ENCODE results near the gene BMPR1B.
"Not testable (repeated sequence)": the region's sequence is repeated elsewhere in the genome, so short reads cannot be mapped to it uniquely, and the experiment has no call there.

The BMPR1B gene

DNA sequence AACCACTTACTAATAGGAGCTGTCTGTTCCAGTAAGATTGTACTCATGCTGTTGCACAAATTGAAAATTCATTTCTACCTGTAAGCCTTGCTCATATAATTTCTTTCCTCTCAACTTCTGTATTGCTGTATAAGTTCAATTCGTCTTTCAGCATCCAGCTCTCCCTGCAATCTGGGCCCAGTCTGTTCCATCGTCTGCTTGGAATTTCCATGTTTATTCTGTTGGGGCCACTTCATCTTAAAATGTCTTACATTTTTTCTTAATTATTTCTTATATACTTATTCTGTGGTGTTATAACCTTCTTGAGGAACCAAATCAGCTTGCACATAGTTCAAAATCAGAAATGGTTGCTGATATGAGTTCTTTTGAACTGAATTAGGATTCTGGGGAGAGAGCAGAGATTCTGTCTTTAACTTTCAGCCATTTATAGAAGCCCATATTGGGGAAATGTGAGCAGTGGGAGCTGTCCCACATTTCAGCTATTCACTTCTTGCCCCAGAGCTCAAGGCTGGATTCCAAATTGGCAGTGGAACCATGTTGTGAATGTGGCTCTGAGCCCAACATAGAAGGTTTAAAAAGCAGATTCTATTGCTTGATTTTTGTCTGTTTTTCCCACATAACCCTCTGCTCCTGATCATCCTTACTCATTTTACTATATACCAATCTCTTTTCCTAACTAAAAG, 291.9 kb downstream of the BMPR1B start:
- no peak for DNase-seq

DNA sequence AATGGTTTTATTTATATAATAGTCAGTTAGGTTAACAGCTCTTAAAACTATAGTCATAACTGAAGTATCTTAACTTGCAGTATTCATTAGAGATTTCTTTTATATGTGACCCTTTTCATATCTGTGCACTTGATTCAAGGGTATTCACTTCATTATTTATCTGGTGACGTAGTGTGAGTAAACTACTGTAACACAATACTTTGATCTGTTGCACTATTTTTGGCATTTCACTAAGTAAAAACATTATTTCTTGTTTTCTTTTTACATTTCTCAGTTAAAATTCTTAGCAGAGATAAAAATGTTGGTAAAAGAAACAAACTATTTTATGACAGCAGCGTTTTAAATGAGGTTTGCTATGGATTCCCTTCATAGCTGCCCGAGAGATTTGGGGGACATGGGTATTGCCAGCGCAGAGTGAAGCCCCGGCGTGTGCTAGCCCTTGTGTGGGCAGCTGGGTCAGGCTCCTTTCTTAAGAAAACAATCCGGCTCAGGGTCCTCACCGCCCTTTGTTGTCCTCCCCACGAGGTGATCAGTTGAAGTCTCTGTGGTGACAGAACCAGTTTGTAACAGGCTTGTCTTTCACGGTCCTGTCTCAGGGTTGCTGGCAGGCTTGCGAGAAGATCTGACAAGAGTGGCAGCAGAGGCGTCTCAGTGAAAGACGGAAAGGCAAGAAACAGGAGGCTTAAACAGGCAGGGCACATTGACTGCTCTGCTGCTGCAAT, 293.4 kb downstream of the BMPR1B start:
- DNase-seq, result no peak

DNA sequence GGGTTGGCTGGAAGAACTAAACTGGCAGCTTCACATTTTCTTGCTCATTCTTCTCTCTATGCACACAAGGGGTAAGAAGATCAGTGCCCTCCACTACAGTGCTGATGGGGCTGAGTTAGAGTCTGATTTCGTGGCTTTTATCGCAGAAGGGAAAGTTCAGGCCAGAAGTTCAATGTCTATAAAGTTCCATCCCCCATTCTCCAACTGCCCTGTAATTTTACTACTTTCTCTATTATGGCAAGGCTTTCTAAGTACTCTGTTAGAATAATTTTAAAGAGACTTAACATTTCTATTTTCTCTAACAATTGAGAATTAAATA, 293.9 kb downstream of the BMPR1B start:
- DNase-seq, result no peak

DNA sequence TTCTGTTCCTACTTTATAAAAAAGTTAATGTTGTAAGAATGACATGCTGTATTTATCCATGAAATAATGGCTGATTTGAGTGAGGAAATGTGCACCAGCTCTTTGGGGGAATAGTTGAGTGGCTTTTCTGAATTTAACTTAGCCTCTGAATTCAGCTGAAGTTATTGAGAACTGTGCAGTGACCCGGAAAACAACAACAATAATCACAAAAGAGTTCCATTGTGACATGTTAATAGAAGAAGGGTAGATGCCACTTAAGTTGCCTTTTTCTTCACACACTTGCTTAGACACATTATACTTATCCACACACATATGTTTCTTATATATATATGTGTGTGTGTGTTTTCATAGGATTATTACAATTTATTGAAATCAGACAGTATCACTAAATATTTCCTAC, 301.2 kb downstream of the BMPR1B start:
- DNase-seq, result no peak

DNA sequence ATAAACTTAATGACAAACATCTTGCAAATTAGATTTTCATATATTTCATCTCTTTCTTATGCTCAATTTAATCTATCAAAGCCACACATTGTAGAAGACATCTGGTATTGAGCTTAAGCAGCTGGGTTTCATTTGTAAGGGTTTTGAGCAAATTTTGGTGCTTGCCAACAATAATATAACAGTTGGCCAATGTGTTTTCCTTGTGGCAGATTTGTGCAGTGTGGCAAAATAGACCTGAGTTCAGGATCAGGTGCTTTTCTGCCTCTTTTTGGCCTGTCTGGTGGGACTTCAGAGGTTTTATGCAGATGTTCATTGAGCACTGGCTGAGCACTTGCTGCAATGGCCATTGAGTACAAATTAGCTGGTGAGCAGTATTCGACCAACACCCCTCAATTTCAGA, 301.9 kb downstream of the BMPR1B start:
- DNase-seq, result no peak

DNA sequence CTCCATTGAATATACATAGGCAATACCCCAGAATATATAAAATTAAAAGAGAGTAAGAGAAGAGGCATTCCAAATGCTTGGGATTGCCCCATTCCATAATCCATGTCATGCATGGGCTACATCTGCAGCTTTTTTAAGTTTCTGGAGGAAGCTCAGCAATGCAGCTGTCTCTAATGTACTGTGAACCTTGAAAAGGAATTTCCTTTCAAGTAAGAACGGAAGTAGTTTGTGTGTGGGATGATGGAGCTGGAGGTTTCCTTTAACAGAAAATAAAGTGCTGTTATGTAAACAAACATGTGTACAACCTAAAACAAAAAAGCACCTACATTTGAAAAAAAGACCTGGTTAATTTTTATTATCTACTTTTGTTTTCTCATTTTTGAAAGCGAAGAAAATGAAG, 303.5 kb downstream of the BMPR1B start:
- no peak for DNase-seq

DNA sequence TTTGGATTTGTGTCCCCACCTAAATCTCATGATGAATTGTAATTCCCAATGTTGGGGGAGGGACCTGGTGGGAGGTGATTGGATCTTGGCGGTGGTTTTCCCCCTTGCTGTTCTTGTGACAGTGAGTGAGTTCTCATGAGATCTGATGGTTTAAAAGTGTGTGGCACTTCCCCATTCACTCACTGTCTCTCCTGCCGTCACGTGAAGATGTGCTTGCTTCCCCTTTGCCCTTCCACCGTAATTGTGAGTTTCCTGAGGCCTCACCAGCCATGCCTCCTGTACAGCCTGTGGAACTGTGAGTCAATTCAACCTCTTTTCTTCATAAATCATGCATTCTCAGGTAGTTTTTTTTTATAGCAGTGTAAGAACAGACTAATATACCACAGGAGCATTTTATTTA, 304.0 kb downstream of the BMPR1B start:
- not testable (repeated sequence) for DNase-seq

DNA sequence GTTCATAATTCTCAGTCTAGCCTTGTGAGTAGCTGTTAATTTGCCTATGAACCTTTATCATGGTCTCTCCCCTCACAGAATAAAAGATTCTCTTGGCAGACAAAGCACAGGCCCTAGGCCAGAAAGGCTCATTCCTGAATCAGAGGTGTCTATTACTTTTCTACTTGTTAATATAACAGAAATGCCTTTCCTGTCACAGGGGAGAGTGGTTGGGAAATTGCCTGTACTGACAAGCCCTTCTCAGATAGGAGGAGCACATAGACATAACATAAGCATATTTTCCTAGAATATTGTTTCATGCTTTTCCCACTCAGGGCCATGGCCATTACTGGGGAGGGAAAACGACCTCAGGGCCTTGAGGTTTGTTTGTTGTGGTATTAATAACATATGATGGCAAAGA, 308.3 kb downstream of the BMPR1B start:
- no peak for DNase-seq

DNA sequence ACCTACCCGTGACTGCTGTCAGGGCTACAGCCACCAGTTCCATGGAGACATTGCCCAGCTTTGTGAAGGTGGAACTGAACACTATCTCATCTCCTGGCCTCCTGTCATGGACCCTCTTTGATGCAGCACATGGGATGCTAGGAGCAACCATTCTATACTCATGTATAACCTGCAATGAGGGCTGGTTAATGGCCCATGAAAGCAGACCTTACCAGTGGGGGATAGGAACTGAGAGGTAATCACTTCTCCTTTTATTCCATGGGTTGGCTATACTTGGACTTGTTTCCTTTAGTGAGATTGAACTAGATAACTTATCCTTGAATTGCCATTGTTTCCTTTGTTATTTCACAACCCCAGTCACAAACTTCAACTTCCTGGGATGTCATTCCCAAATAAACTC, 310.6 kb downstream of the BMPR1B start:
- DNase-seq, result no peak

DNA sequence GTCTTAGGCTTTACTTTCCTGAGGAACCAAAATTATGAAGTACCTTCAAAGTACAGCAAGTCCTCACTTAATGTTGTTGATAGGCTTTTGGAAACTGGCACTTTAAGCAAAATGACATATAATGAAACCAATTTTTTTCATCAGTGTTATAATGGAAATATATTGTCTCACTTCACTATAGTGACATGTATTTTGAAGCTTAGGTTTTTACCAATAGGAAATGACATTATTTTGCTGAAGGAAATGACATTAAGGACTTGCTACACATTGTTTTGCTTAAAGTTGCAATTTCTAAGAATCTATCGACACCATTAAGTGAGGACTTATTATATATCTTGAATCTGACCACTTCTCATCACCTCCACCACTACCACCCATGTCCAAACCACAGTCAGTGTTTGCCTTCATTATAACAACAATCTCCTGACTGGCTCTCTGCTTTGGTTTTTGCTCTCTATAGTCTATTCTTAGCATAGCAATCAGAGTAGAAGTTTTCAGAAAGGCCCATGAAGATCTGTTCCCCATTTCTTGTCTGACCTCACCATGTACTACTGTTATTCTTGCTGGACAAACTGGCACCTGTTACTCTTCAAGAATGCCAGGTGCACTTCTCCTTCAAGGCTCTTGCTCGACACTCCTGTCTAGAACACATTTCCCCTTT, 311.2 kb downstream of the BMPR1B start:
- DNase-seq, result no peak

DNA sequence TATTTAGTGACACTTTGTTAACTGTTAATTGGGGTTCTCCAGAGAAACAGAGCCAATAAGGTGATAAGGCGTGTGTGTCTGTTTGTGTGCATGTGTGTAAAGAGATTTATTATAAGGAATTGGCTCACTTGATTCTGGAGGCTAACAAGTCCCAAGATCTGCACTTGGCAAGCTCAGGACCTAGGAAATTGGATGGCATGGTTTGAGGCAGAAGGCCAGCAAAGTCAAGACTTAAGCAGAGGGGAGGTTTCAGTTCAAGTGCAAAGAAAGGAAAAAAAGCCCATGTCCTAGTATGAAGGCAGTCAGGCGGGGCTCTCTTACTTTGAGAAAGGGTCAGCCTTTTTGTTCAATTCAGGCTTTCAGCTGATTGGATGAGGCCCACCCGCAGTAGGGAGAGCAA, 314.1 kb downstream of the BMPR1B start:
- no peak for DNase-seq

DNA sequence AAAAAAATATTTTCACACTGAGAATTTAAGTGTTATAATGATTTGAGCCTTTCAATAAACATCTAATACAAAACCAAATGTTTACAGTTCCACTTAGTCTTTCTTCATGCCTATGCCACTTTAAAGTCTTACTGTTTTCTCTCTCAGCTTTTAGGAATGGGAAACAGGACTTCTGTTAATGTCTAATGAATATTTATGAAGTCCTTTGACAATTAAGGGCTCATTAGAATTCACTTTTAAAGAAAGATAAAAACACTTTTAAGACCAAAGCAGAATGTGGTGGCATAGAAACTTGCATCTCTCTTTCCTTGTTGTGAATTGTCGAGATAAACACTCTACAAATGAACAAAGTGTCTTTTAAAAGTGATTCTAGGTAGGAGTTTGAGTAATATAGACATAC, 315.9 kb downstream of the BMPR1B start:
- no peak for DNase-seq

DNA sequence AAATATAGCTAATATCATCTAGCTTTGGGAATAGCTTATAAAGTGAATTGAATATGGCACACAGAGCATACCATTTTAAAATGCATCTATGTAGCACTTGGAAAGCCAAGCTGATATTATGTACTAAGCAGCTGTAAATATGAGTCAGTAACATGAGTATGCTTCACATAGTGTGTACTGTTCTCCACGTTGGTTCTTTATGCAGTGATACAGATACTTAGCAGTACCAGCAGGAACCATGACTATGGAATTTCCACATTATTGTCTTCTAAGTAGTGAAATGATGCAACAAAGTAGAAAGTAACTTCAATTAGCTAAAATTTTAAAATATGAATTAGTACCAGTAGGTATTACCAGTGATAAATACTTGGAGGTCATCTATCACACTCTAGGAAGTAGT, 320.1 kb downstream of the BMPR1B start:
- no peak for DNase-seq

DNA sequence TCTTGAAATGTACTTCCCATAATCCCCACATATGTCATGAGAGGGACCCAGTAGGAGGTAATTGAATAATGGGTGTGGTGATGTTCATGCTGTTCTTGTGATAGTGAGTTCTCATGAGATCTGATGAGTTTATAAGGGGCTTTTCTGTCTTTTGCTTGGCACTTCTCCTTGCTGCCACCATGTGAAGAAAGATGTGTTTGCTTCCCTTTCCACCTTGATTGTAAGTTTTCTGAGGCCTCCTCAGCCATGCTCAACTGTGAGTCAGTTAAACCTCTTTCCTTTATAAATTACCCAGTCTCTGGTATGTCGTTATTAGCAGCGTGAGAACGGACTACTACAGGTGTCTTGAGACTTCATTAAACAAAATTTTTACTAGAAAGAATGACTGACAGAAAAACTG, 323.2 kb downstream of the BMPR1B start:
- no peak for DNase-seq

DNA sequence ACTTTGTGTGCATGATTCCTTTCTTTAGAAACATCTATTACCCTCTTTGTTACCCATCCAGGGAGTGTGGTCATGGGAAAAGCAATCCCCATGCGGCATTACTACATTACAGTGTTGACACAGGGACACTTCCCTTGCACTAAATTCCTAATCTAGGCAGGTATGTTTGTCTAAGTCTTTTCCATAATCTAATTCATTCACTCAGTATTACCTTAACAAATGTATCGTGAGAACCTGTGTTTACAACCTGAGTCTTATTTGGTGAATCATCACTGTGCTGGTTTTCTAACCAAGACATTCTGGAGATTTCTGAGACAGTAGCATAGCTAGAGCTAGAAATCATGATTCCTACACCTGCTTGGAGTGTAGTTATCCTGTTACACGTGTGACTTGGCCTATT, 326.8 kb downstream of the BMPR1B start:
- no peak for DNase-seq

DNA sequence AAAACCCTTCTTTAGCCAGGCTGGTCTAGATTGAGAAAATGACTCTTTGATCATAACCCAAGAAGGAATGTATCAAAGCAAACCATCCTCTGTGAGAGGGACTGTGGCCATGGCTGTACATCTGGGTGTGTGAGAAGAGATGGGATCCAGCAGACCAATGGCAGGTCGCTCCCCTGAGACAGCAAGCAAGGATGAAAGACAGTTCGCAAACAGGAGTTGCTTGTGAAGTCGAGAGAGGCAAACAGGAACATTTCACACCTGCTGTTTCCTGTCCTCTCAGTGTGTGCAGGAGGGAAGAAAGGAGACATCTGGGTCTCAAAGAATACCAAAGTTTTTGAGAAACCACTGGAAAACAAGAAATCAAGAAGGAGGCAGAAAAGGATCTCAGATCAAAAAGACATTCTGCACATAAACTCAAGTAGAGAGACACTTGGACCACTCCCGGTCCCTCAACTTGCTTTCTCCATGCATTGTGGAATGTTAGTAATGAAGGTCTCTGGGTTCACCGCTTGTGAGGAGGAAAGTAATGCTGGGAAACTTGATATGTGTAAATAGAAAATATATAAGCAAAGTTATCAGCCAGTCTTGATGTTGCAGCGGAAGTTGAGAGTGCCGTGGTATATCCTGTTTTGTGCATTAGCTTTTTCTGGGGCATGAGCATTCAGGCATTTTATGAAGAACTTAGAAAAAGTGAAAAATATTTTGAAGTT, 327.5 kb downstream of the BMPR1B start:
- DNase-seq, result no peak

DNA sequence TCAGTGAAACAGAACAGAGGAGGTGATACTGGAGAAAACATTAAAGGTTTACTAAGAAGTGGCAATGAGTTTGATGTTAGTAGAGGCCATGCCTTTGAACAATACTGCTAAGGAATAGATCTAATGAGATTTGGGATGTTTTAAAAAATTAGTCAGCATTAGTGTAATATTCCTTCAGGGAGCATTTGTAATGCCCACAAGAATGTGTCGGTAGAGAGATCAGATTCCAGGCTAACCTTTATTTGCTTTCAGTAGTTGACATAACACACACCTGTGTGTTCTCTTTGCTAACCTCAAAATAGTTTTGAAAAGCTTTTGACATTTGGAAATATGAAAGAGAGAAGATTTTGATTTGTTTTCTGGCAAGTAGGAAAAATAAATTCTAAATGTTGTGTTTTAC, 328.8 kb downstream of the BMPR1B start:
- DNase-seq, result no peak

DNA sequence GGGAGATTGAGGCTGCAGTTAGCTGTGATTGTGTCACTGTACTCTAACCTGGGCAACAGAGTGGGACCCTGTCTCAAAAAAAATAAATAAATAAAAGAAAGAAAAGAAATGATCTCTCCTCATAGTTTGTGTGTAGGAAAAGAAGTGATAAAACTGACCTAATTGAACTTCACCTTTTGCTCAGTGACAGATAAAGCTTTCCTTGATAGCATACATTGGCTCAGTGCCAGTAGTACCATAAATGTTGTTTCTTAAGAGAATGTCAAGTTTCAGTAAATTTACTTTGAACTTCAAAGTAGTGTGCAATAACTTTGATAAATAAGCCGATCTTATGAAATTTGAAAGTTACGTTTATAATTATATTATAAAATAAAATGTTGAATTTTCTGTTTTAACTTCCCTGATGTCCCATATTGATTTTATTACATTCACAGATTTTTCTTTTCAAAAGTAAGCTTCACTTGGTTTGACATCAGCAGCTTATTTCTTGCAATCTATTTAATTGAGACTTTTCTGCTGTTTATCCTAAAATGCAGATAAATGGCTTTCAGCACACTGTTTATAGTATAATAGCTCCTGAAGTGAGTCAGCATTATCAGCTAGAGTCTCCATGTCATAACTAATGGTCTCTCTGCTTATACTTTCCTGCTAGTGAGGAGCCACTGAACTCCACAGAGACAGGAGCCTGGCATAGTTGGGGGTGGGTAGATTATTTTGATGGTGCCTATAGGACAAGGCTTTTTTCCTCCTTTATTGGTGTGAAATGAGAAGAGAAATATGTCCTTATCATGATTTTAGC, 330.1 kb downstream of the BMPR1B start:
- no peak for DNase-seq

DNA sequence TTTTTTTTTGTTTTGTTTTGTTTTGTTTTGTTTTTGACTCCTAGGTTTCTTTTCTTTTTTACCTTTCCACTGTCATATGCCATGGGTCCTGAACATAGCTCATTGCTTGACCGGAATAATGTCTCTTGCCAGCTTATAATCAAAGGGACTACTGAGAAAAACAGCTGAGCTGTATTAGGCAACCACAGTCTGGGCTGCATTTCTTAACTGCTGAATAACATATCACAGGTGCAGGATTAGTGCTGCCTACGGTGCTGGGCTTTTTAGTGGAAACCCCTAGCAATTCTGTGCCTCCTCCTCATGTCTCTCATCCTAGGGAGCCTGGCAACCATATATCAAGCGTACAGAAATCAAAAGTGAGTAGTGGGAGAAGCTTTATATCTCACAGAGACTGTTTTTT, 333.5 kb downstream of the BMPR1B start:
- DNase-seq, result no peak

DNA sequence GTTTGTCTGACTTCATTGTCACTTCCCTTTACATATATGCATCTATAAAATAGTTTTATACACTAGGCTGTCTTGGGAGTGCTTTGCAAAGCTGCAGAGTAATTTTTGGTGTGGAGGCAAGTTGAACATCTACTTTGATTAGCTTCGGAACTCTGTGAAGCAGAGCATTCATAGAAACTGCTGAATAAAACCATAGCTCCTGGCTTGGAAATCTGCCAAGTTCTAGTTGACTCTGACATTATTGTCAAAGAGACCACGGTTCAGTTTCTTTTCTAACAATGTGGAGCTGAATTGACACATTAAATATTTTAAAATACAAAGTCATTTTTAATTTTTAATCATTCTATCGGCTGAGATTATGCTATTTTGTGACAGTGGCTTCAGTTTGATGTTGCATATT, 335.0 kb downstream of the BMPR1B start:
- DNase-seq, result no peak

DNA sequence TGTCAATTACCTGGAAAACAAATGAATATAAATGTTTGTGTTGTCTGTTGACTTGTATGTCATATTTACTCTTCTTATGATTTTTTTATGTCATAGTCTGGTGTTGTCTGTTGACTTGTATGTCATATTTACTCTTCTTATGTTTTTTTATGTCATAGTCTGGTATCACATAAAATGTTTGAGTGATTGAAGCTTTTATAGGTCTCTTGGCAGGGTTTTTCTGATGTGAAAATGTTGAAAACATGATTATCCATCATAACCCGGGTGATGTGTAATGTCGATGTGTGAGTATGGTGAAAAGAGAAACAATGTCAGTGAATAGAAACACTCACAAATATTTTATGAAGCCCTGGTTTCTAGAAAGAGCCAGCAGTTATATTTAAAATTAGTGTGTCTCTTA, 335.7 kb downstream of the BMPR1B start:
- DNase-seq, result no peak

DNA sequence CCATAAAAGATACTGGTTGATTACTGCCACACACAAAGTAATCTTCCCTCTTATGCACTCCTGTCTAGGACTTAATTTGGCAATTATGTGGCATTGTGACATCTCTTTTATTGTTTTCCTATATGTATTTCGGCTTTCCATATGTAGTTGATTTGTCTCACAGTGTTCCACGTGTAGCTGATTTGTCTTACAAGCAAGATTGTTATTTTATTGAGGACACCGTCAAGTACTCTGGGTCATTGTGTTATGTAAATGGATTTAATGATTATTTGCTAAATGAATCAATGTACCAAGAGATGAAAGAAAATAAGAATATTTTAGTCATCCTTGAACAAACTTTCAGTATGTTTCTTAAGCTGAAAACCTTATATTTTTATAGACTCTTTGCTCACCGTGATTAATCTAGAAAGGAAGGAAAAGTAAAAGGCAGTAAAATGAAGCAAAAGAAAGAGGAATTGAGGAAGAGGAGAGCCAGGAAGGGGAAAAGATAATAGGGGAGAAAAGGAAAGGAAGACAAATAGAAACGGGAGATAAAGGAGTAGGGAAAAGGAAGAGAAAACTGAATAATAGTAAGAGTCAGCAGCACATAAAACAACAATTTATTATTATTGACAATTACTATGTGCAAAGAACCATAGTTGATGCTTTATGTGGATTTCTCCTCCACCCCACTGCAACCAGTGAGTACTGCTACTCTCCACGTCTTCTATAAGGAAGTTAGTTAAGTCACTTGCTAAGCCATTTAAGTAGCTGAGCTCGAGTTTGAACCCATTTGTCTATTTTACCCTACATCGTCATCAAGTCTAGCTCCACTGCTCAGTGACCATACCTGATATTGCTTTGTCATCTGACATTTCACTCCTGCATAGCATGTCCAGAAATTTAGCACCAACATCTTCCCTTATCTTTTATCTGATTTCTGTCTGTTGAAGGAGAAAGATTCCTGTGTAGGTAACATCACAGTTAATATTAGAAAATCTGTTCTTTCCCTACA, 336.5 kb downstream of the BMPR1B start:
- no peak for DNase-seq

All from CD4-positive, alpha-beta T cell treated with Interleukin-17A for 1 hour (primary cell).